C4-2B (cell line): Measurements from ENCODE around the gene KCNA10.

Experiments used
- CTCF ChIP-seq: fragments of 450-650 bp; conservative IDR thresholded peaks from 2 replicates; pipeline ENCODE4 v1.5.1; 2017; ENCODE audit warnings: mild to moderate bottlenecking
- ZFX ChIP-seq: fragments of 450-650 bp; IDR thresholded peaks from 2 replicates; pipeline ENCODE4 v1.6.1; 2017

- TF ChIP-seq CTCF = no peak
- no peak for TF ChIP-seq ZFX
These were observed 20.7 kb downstream of the KCNA10 start for GRCh38 chr1:110498270-110498669.
